ENCODE measurements around the gene ANKRD13B.

DNA sequence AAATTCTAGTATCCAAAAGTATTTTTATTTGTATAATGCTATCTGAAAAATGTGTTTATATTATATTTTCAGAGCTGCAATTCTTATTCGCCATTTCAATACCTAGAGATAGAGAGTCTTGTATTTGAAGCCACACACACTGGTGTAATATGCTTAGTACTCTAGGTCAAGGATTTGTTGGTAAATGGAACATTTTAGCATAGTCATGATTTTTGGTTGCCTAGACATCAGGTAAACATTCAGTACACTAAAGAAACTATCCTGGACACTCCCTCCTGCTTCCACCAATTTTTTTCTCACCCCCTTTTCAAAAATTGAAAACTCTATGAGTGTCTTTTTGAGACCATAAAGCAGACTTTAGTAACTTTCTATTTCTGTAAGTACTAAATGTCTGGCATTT is 46.8 kb upstream of the ANKRD13B start:
- no peak for TF ChIP-seq CTCF (IDR thresholded peaks at IDR 0.05)
- TF ChIP-seq SIN3A (IDR thresholded peaks at IDR 0.05; ENCODE audit: borderline replicate concordance, insufficient read depth, low read depth, low read length), result no peak
- no peak for TF ChIP-seq POLR2AphosphoS5 (IDR thresholded peaks at IDR 0.05; ENCODE audit: low read depth, low read length)
- TF ChIP-seq, protein P1, sequence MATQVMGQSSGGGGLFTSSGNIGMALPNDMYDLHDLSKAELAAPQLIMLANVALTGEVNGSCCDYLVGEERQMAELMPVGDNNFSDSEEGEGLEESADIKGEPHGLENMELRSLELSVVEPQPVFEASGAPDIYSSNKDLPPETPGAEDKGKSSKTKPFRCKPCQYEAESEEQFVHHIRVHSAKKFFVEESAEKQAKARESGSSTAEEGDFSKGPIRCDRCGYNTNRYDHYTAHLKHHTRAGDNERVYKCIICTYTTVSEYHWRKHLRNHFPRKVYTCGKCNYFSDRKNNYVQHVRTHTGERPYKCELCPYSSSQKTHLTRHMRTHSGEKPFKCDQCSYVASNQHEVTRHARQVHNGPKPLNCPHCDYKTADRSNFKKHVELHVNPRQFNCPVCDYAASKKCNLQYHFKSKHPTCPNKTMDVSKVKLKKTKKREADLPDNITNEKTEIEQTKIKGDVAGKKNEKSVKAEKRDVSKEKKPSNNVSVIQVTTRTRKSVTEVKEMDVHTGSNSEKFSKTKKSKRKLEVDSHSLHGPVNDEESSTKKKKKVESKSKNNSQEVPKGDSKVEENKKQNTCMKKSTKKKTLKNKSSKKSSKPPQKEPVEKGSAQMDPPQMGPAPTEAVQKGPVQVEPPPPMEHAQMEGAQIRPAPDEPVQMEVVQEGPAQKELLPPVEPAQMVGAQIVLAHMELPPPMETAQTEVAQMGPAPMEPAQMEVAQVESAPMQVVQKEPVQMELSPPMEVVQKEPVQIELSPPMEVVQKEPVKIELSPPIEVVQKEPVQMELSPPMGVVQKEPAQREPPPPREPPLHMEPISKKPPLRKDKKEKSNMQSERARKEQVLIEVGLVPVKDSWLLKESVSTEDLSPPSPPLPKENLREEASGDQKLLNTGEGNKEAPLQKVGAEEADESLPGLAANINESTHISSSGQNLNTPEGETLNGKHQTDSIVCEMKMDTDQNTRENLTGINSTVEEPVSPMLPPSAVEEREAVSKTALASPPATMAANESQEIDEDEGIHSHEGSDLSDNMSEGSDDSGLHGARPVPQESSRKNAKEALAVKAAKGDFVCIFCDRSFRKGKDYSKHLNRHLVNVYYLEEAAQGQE (IDR thresholded peaks at IDR 0.05; ENCODE audit: insufficient read depth in 1 of 2, low read depth in 2 of 2, low read length in 1 of 2), result no peak
